Stimulated activated CD4-positive, alpha-beta T cell treated with anti-CD3 and anti-CD28 coated beads, TNF-alpha, amount 100 ng/mL, for 4 hours (primary cell): Measurements from ENCODE around the gene STIM1.

Source experiments
- DNase-seq, 3 experiments: peaks; one replicate each; pipeline ENCODE4 v3.0.0-alpha.2; 2020; ENCODE audit warnings: low read depth in 3 of 3

STIM1 gene

DNA sequence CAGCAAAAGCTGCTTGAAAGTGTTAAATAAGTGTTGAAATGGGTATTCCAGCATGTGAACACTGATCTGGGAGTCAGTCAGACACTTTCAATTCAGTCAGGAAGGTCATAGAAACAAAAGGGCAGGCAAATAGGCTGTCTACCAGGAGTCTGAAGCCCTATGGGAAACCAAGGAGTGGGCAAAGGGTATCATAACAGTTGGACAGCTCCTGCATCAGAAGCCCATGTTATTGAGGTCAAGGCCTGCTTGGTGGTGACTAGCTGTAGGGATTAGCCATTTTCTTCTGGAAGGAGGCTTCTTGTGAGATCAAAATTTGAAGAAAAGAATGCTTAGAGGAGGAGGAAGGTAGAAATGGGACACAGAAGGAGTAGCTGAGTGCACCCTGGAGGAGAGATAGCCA is 97.3 kb downstream of the STIM1 start:
- DNase-seq, result no peak

GRCh38 chr11:3953327-3953726 is 97.9 kb downstream of the STIM1 start:
- no peak for DNase-seq

GRCh38 chr11:3954448-3955298 is 99.2 kb downstream of the STIM1 start:
- DNase-seq, result no peak

DNA sequence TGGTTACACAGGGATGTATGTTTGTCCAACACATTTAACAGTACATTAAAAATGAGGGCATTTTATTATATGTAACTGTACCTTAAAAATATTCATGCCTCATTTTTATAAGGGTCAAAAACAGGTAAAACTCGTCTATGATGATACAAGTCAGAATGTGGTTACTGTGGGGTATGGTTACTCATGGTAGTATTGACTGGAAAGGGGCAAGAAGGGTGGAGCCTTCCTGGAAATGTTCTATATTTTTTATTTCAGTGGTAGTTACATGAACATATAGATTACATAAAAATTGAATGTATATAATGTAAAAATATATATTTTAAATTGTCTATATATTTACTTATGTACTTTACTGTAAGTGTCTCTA is 99.8 kb downstream of the STIM1 start:
- no peak for DNase-seq

- DNase-seq, result no peak
These were observed 100.6 kb downstream of the STIM1 start for GRCh38 chr11:3956038-3956437.

- no peak for DNase-seq
These were observed 101.3 kb downstream of the STIM1 start for GRCh38 chr11:3956748-3957147.

DNA sequence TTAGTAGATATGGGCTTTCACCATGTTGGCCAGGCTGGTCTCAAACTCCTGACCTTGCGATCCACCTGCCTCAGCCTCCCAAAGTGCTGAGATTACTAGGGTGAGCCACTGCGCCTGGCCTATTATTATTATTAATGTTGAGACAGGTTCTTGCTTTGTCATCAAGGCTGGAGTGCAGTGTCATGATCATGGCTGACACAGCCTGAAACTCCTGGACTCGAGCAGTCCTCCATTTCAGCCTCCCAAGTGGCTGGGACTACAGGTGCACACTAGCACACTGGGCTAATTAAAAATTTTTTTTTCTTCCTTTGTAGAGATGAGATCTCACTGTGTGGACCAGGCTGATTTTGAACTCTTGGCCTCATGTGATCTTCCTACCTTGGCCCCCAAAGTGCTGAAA is 102.0 kb downstream of the STIM1 start:
- DNase-seq, result no peak

- DNase-seq, result no peak
These were observed 102.8 kb downstream of the STIM1 start for GRCh38 chr11:3958281-3958680.

GRCh38 chr11:3959015-3959902 is 103.8 kb downstream of the STIM1 start:
- no peak for DNase-seq

DNA sequence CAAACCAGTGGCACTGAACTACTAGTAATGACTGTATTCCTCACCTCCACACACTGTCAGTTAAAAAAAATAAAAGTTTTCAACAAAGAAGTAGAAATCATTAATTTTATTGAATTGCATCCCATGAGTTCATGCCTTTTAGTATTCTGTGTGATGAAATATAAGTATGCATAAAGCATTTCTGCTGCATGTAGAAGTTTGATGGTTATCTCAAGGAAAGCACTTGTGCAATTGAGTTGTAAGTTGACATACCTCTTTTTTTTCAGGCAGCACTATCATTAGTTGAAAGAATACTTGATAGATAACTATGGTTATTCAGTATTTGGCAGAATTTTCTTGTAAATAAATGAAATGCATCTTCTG is 104.4 kb downstream of the STIM1 start:
- no peak for DNase-seq

DNA sequence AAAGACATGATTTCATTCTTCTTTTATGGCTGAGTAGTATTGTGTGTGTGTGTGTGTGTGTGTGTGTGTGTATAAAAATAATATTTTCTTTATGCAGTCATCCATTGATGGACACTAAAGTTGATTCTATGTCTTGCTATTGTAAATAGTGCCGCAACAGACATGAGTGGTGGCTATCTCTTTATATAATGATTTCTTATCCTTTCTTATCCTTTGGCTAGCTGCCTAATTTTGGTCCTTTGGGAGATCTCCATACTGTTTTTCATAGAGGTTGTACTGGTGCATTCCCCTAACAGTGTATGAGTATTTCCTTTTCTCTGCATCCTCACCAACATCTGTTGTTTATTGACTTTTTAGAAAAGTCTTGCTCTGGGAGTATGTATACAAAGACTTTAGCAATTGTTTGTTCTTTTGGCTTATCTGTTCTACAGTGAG is 107.0 kb downstream of the STIM1 start:
- DNase-seq, result no peak

DNA sequence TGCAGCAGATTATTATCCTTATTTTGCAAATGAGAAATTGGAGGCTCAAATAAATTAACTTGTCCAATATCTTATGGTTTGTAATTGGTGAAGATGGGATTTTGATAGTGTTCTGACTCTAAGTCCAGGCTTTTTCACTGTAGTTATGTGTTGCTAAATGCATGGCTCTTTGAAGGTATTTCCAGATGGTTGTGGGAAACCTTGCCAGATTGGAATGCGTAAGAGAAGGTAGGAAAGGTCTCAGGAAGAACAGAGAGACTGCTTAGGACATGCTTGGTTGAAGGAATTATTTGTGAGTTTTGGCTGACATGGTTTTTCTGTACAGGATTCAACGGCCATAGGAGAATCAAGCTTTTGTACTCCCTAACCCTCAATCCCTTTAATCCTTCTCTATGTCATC is 108.6 kb downstream of the STIM1 start:
- no peak for DNase-seq

- DNase-seq, result no peak
These were observed 109.6 kb downstream of the STIM1 start for GRCh38 chr11:3964935-3965604.

- no peak for DNase-seq
These were observed 112.2 kb downstream of the STIM1 start for GRCh38 chr11:3967695-3968094.

- DNase-seq, result no peak
These were observed 113.7 kb downstream of the STIM1 start for GRCh38 chr11:3969200-3969599.

GRCh38 chr11:3969613-3970012 is 114.1 kb downstream of the STIM1 start:
- DNase-seq, result no peak

GRCh38 chr11:3970108-3970507 is 114.6 kb downstream of the STIM1 start:
- no peak for DNase-seq

DNA sequence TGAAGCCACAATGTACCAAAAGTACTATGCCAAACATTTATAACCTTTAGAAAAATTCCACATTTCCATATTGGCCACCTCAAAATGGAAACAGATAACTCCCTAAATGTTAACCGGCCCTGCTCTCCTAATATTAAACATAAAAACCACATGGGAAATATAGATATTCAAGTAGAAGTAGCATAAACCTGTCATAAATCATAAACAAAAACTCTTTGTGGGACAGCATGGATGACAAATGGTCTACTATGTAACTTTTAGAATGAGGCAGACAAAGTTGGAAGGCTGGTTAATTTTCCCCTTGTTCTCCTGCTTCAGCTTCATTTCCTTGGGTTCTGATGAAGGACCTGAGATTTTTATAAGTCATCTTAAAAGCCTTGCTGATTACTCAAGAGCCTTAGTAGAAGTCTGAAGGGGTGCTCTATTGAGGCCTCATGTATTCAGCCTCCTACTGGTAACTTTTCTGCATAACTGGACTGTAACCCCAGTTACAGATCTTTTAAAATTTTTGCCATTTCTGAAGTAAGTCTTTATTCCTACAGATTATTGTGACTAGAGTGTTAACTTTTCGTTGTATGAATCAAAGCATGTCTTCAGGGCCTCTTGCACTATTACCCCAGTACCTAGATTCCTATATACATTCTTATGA is 116.4 kb downstream of the STIM1 start:
- DNase-seq, result no peak

- DNase-seq, result no peak
These were observed 117.0 kb downstream of the STIM1 start for GRCh38 chr11:3972431-3972830.

GRCh38 chr11:3977078-3977477 is 121.6 kb downstream of the STIM1 start:
- DNase-seq, result no peak

DNA sequence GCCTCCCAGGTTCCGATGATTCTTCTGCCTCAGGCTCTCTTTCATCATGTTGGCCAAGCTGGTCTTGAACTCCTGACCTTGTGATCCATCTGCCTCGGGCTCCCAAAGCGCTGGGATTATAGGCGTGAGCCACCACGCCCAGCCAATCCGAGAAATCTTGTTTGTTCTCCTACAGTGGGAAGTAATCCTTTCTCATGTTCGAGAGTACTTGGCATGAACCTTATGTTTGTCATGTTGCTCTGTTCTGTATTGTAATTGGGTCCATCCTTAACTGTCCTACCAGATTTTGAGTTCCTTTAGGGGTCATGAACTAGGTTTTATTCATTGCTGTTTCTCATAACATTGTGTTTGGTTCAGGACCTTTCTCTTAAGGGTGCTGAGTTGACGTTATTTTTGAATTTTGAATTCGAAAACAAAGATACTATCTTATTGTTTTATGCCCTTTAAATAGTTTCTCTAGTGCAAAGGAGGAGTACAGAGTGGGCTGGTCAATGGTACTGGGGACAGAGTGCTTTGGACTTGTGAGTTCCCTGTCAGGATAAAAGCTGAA is 125.7 kb downstream of the STIM1 start:
- no peak for DNase-seq

DNA sequence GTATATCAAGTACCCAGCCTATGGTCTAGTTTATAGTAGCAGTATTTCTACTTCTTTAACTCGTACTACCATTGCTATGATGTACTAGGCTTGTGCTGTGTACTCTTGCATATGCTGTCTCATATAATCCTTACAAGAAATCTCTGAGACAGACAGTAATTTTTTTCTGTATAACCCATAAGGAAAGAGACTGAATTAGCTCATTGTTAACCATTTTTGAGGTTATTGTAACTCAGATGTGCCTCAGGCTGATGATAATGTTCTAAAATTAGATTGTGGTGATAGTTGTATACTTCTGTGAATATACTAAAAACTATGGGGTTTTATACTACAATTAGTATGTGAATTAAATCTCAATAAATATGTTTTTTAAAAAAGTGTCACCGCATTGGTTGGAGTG is 127.0 kb downstream of the STIM1 start:
- no peak for DNase-seq
